Stimulated activated CD8-positive, alpha-beta memory T cell treated with anti-CD3 and anti-CD28 coated beads, Interleukin-12 subunit alpha, Interleukin-12 subunit beta, amount 100 ng/mL, for 24 hours (primary cell): ENCODE measurements around the gene ANXA11.
"Not testable (repeated sequence)": the region's sequence is repeated elsewhere in the genome, so short reads cannot be mapped to it uniquely, and the experiment has no call there.

Experiments
- DNase-seq: peaks from one replicate; pipeline ENCODE4 v3.0.0-alpha.2; 2020; ENCODE audit errors: extremely low read depth

Gene ANXA11

DNA sequence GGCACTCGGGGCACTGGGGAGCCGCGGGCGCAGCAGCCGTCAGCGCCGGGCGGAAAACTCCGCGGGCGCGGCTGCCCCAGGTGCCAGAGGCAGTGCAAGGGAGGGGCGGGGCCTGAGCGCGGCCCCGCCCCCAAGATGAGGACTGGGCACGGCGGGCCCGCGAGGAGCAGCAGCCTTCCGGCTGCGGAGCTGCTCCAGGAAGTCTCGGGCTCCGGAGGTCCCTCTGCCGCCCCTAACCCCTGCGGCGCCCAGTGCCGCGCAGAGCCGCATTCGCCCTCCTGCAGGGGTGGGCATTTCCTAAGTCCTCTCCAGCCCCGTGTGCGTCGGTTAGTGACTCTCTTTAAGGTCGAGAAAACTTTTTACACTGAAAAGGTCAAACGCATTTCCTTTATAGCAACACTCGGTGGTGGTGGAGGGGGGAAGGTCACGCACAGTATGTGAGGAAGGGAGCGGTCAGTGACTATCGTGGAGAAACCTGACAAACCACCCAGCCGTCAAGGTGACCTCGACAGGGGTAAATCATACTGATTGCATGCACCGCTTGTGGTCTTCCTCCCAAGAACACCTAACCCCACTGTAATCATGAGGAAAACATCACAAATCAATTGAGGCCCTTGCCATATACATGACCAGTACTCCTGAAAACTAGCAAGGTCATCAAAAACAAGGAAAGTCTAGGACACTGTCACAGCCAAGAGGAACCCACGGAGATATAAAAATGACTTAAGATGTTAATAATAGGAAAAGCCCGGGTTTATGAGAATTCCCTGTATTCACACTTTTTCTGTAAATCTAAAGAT, at the start of gene ANXA11:
TSS of gene ANXA11 (minus strand) at position 61 of the 800 bp plus-strand sequence. CDS start 32,676 bp downstream, outside the sequence.
- DNase-seq = peak; percentile 67

DNA sequence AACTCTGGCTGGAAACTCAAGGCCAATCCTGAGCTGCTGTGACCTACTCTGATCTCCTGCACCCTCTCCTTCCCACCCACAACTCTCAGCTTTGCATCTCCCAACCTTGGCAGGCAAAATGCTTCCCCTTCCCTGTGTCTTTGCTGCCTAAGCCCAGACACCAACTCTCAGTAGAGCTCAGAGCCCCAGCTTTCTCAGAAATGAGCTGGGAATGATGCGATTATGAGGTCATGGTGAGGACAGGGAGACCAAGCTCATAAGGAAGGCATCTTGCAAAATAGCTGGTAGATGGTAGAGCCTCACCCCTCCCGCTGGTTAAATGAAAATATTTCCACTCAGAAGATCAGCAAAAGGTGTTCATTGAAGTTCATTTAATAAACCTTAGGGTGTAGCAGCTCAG, 49.4 kb upstream of the ANXA11 start:
- not testable (repeated sequence) for DNase-seq

DNA sequence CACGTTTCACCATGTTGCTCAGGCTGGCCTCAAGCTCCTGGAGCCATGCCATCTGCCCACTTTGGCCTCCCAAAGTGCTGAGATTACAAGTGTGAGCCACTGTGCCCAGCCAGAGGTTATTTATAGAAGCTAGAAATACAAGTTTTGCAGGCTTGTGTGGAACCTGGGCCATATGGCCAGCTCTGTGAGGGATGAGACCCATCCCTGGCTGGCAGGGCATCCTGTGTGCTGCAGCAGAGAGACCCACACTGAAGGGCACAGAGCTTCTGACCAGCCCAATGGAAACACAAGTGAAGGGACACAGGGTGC, 48.6 kb upstream of the ANXA11 start:
- not testable (repeated sequence) for DNase-seq

DNA sequence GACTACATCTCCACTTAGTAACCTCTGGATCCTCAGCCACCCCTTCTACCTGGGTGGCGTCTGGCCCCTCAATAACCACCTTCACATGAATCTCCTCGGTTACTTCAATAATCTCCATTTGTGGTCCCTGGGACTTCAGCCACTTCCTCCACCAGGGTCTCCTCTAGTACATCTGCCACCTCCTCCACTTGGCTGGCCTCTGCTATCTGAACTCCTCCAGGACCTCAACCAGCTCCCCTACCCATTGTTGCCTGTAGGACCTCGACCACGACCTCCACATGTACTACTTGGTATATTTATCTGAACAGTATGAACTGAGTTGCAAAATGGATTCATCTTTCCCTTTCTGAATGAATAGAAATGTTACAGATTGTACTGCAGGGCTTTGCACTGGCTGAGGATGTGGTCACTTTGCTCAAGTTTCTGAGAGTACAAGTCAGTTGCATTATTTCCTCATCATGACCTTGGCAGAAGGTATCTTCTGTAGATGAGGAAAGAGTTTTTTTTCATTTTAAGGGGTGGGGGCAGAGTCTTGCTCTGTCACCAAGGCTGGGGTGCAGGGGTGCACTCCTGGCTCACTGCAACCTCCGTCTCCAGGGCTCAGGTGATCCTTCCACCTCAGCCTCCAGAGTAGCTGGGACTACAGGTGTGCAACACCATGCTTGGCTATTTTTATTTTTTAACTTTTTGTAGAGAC, 48.1 kb upstream of the ANXA11 start:
- no peak for DNase-seq

DNA sequence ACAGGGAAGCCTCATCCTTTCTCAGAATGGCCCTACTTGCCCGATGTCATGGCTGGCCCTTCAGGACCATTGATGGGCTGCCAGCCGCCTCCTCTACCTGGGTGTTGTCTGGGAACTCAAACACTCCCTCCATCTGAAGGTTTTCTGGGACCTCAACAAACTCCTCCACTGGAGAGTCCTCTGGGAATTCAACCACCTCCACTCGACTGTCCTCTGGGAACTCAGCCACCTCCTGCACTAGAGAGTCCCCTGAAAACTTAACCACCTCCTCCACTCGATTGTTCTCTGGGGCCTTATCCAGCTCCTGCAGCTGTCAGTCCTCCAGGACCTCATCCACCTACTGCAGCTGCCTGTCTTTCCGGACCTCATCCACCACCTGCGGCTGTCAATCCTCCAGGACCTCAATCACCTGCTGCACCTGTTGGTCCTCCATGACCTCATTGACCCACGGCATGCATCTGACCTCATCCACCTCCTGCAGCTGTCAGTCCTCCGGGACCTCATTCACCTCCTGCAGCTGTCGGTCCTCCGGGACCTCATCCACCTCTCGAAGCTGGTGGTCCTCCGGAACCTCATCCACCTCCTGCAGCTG, 47.1 kb upstream of the ANXA11 start:
- no peak for DNase-seq

GRCh38 chr10:80251703-80252280, 46.5 kb upstream of the ANXA11 start:
- not testable (repeated sequence) for DNase-seq

DNA sequence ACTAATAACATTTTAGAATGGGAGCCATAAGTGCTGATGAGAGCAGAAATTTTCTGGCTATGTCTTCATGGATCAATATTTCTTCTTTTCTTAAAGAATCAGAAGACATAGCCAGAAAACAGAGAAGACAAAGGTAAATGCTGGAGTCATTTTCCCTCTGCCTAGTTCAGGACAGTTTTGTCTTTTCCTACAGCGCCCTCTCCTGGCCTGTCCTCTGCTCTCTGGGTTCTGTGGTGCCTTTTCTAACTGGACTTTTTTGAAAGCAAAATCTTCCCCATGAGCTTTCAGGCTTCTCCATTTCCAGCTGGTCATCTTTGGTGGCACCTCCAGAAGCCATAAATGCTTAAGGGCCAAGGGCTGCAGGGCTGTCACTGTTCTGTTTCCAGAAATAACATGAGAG, 45.1 kb upstream of the ANXA11 start:
- not testable (repeated sequence) for DNase-seq

GRCh38 chr10:80249906-80250305, 44.6 kb upstream of the ANXA11 start:
- DNase-seq = not testable (repeated sequence)

DNA sequence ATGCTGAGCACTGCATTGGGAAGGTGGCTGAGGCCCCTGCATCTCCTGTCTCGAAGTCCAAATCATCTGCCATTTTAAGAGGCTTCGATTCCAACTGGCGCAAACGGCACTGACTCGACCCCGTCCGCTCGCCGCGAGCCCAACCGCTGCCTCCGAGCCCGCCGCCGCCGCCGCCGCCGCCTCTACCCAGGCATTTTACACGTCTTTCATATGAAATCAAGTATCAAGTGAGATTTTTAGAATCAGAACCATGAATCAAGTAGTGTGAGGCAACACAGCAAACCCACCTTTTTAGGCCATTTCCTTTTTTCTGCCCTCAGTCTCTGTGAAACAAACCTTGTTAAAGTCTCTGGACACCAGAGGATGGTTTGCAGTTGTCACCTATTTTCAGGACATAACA, 42.3 kb upstream of the ANXA11 start:
- not testable (repeated sequence) for DNase-seq

- DNase-seq = not testable (repeated sequence)
Observed at GRCh38 chr10:80244371-80244770, 39.0 kb upstream of the ANXA11 start.

GRCh38 chr10:80242341-80242740, 37.0 kb upstream of the ANXA11 start:
- DNase-seq = not testable (repeated sequence)

- not testable (repeated sequence) for DNase-seq
Observed at GRCh38 chr10:80236457-80236856, 31.1 kb upstream of the ANXA11 start.

- not testable (repeated sequence) for DNase-seq
Observed at GRCh38 chr10:80234331-80235235, 29.2 kb upstream of the ANXA11 start.

DNA sequence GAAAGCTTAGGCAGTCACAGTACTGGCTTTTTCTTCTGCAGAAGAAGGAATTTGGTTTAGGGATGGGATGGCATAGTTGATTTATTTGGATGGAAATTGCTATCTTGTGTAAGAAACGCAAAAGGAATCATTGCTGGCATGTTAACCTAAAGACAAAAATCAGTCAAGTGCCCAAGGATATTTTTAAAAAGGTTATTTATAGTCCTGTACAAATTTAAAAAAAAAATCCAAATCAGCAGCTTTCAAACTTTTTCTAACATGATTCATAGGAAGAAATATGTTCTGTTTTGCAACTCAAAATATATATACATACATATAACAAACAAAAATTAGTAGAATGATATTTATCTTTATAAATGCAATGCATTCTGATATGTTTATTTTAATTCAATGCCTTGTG, 28.5 kb upstream of the ANXA11 start:
- DNase-seq = not testable (repeated sequence)

DNA sequence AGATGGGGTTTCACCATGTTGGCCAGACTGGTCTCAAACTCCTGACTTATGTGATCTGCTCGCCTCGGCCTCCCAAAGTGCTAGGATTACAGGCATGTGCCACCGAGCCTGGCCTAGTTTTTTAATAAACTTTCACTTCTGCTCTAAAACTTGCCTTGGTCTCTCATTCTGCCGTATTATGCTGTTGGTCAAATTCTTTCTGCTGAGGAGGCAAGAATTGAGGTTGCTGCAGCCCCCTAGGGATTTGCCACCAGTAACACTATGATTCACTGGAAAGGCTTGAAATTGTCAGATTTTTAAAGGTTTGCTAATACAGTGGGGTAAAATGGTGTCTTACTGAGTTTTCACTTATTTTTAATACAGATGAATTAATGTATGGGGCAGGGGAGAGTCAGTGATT, 21.4 kb upstream of the ANXA11 start:
- not testable (repeated sequence) for DNase-seq

- not testable (repeated sequence) for DNase-seq
Observed at GRCh38 chr10:80223031-80223419, 17.7 kb upstream of the ANXA11 start.

GRCh38 chr10:80218878-80219277, 13.5 kb upstream of the ANXA11 start:
- DNase-seq = not testable (repeated sequence)

DNA sequence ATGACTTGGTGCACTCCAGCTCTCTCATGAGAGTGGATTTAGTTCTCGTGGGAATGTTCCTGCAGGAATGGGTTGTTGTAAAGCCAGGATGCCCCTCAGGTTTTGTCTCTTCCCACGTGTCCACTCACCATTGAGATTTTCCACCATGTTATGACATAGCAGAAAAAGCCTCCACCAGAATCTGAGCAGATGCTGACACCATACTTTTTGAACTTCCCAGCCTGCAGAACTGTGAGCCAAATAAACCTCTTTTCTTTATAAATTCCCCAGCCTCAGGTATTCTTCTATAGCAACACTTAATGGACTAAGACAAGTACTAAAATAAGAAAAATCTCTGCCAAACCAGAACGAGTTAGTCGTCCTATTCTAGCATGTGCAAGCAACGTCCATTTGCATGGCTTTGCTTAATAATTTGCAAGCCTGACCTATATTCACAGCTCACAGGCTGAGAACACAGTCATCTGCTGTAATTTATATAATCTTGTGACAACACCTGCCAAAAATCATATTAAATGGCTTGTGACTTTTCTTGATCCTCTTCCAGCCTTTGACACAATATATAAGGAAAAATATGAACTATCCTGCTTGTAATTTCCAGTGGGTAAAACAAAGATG, 9.1 kb upstream of the ANXA11 start:
- DNase-seq = not testable (repeated sequence)

- DNase-seq = not testable (repeated sequence)
Observed at GRCh38 chr10:80212535-80213115, 7.3 kb upstream of the ANXA11 start.

- DNase-seq = no peak
Observed at GRCh38 chr10:80211786-80212185, 6.4 kb upstream of the ANXA11 start.
